Measurements from ENCODE around the gene JAKMIP2.

DNA sequence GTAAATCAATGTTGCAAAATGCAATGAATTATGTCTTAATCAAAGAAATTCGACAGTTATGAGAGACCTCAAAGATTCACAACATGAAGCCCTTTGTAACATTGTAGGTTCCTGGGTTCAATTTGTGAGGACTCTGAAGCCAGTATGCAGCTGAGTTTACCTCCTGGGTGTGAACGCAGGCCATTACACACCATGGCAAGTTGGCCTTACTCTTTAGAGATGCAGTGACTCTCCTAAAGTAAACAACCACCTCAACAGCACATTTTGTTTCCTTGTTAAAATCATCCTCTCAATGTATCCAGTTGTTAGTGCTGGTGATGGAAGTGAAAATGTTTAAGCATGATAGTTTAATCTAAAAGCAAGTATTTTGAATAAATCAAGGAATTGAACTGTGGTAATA, 73.8 kb downstream of the JAKMIP2 start:
- TF ChIP-seq, protein P1, sequence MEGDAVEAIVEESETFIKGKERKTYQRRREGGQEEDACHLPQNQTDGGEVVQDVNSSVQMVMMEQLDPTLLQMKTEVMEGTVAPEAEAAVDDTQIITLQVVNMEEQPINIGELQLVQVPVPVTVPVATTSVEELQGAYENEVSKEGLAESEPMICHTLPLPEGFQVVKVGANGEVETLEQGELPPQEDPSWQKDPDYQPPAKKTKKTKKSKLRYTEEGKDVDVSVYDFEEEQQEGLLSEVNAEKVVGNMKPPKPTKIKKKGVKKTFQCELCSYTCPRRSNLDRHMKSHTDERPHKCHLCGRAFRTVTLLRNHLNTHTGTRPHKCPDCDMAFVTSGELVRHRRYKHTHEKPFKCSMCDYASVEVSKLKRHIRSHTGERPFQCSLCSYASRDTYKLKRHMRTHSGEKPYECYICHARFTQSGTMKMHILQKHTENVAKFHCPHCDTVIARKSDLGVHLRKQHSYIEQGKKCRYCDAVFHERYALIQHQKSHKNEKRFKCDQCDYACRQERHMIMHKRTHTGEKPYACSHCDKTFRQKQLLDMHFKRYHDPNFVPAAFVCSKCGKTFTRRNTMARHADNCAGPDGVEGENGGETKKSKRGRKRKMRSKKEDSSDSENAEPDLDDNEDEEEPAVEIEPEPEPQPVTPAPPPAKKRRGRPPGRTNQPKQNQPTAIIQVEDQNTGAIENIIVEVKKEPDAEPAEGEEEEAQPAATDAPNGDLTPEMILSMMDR (IDR thresholded peaks at IDR 0.05), result no peak
- no peak for TF ChIP-seq POLR2A (IDR thresholded peaks at IDR 0.05)

Data from heart left ventricle (tissue), 13 donors.